ENCODE data around the gene ZNF431. TPM values are rescaled to one million over a fixed set of nuclear protein-coding genes. Genes with fewer than 3 reads are reported as not detected.

ZNF431 gene
- total RNA-seq, 1 donor from 2014 or later = 11.3 TPM

DNA sequence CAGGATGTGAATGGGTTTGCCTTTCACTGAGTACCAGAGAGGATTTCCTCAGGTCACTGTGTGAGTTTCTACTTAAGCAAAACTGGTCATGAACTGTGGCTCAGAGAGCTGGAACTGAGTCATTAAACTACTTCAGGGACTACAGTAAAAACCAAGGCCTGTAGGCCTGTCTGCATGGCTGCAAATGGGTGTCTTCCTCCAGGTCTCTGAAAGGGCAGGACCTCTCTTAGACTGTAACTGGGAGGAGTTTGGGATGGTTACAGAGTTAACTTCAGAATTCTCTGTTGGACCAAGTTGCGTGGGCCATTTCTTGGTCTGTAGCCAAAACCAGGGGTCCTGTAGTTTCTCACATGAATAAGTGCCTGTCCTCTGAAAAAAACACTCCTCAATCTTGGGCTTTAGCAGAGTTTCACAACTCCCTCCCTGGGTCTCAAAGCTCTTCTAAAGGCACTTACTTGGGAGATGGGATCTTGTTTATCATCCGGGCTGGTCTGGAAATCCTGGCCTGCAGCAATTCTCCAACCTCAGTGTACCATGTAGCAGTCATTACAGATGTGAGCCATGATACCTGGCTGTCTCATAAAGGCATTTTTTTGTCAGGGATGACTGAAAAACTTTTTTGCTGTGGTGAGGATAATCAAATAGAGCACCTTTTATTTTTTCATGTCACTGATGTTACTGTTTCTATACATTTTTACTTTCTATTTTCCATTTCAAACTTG, 40.2 kb upstream of the ZNF431 start:
- no peaks in the 10 kb centered on the region for H3K4me1 Mint-ChIP-seq (ENCODE audit: unreplicated experiment)
- H3K36me3 Mint-ChIP-seq (ENCODE audit: unreplicated experiment) = peaks cover 20% of the 10 kb centered on the region
- no peak for DNase-seq (ENCODE audit: extremely low spot score, unreplicated experiment)
- TF ChIP-seq, protein P1, sequence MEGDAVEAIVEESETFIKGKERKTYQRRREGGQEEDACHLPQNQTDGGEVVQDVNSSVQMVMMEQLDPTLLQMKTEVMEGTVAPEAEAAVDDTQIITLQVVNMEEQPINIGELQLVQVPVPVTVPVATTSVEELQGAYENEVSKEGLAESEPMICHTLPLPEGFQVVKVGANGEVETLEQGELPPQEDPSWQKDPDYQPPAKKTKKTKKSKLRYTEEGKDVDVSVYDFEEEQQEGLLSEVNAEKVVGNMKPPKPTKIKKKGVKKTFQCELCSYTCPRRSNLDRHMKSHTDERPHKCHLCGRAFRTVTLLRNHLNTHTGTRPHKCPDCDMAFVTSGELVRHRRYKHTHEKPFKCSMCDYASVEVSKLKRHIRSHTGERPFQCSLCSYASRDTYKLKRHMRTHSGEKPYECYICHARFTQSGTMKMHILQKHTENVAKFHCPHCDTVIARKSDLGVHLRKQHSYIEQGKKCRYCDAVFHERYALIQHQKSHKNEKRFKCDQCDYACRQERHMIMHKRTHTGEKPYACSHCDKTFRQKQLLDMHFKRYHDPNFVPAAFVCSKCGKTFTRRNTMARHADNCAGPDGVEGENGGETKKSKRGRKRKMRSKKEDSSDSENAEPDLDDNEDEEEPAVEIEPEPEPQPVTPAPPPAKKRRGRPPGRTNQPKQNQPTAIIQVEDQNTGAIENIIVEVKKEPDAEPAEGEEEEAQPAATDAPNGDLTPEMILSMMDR (IDR thresholded peaks at IDR 0.05) = no peak
- no peak overlapping the region for H3K4me3 Mint-ChIP-seq (ENCODE audit: unreplicated experiment)
- no peaks in the 10 kb centered on the region for H3K27me3 Mint-ChIP-seq (ENCODE audit: unreplicated experiment)
- no peaks in the 10 kb centered on the region for H3K9me3 Mint-ChIP-seq (ENCODE audit: unreplicated experiment)
- H3K27ac Mint-ChIP-seq (ENCODE audit: unreplicated experiment) = no peak overlapping the region

DNA sequence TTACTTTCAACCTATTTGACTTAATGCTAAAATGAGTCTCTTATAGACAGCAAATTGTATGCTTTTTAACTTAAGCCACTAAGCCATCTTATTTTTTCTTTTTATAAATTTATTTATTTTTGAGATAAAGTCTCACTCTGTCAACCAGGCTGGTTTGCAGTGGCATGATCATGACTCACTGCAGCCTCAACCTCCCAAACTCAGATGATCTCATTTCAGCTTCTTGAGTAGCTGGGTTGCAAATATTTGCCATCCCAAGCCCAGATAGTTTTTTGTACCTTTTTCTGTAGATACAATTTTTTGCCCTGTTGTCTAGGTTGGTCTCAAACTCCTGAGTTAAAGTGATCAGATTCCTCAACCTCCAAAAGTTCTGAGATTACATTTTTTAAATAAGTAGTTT, 32.7 kb upstream of the ZNF431 start:
- Mint-ChIP-seq H3K4me3 (ENCODE audit: unreplicated experiment) (no peak overlapping the region), H3K36me3 (ENCODE audit: unreplicated experiment) (peaks cover 20% of the 10 kb centered on the region), H3K4me1 (ENCODE audit: unreplicated experiment) (no peaks in the 10 kb centered on the region), H3K27me3 (ENCODE audit: unreplicated experiment) (no peaks in the 10 kb centered on the region), H3K27ac (ENCODE audit: unreplicated experiment) (no peak overlapping the region), H3K9me3 (ENCODE audit: unreplicated experiment) (peaks cover 8% of the 10 kb centered on the region)
- no peak for DNase-seq (ENCODE audit: extremely low spot score, unreplicated experiment)
- TF ChIP-seq, protein P1 (IDR thresholded peaks at IDR 0.05) = no peak

- peaks cover 15% of the 10 kb centered on the region for H3K9me3 Mint-ChIP-seq (ENCODE audit: unreplicated experiment)
- H3K36me3 Mint-ChIP-seq (ENCODE audit: unreplicated experiment) = peaks cover 27% of the 10 kb centered on the region
- H3K4me3 Mint-ChIP-seq (ENCODE audit: unreplicated experiment) = no peak overlapping the region
- no peaks in the 10 kb centered on the region for H3K27me3 Mint-ChIP-seq (ENCODE audit: unreplicated experiment)
- TF ChIP-seq, protein P1 (IDR thresholded peaks at IDR 0.05) = no peak
- no peak overlapping the region for H3K27ac Mint-ChIP-seq (ENCODE audit: unreplicated experiment)
- no peak for DNase-seq (ENCODE audit: extremely low spot score, unreplicated experiment)
- no peaks in the 10 kb centered on the region for H3K4me1 Mint-ChIP-seq (ENCODE audit: unreplicated experiment)
These were observed 31.7 kb upstream of the ZNF431 start for GRCh38 chr19:21110183-21110582.

DNA sequence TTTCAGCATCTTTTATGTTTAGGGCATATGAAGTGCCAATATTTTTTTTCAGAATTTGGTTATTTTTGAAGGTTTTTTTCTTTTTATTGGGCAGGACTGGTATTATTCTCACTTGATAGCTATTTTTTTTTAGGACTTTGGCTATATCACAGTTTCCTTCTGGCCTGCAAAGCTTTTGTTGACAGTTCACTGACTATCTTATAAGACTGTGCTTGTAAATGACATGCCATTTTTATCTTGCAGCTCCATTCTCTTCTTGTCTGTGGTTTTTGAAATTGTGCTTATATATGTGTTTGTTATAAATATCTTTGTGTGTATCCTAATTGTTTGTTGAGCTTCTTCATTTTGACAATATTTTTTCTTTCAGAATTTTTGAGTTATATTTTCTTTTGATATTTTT, 26.4 kb upstream of the ZNF431 start:
- Mint-ChIP-seq H3K4me1 (ENCODE audit: unreplicated experiment) (no peaks in the 10 kb centered on the region), H3K27me3 (ENCODE audit: unreplicated experiment) (no peaks in the 10 kb centered on the region), H3K9me3 (ENCODE audit: unreplicated experiment) (peaks cover 32% of the 10 kb centered on the region), H3K36me3 (ENCODE audit: unreplicated experiment) (peaks cover 55% of the 10 kb centered on the region), H3K27ac (ENCODE audit: unreplicated experiment) (no peak overlapping the region), H3K4me3 (ENCODE audit: unreplicated experiment) (no peak overlapping the region)
- no peak for DNase-seq (ENCODE audit: extremely low spot score, unreplicated experiment)
- TF ChIP-seq, protein P1 (IDR thresholded peaks at IDR 0.05) = no peak

DNA sequence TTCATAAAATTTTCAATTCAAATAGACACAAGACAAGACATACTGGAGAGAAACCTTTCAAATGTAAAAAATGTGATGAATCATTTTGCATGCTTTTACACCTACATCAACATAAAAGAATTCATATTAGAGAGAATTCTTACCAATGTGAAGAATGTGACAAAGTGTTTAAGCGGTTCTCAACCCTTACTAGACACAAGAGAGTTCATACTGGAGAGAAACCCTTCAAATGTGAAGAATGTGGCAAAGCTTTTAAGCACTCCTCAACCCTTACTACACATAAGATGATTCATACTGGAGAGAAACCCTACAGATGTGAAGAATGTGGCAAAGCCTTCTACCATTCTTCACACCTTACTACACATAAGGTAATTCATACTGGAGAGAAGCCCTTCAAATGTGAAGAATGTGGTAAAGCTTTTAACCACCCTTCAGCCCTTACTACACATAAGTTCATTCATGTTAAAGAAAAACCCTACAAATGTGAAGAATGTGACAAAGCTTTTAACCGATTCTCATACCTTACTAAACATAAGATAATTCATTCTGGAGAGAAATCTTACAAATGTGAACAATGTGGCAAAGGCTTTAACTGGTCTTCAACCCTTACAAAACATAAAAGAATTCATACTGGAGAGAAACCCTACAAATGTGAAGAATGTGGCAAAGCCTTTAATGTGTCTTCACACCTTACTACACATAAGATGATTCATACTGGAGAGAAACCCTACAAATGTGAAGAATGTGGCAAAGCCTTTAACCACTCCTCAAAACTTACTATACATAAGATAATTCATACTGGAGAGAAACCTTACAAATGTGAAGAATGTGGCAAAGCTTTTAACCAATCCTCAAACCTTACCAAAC, 24.6 kb upstream of the ZNF431 start:
- TF ChIP-seq, protein P1 (IDR thresholded peaks at IDR 0.05) = no peak
- Mint-ChIP-seq H3K27me3 (ENCODE audit: unreplicated experiment) (no peaks in the 10 kb centered on the region), H3K27ac (ENCODE audit: unreplicated experiment) (no peak overlapping the region), H3K9me3 (ENCODE audit: unreplicated experiment) (peaks cover 29% of the 10 kb centered on the region), H3K36me3 (ENCODE audit: unreplicated experiment) (peaks cover 53% of the 10 kb centered on the region), H3K4me3 (ENCODE audit: unreplicated experiment) (no peak overlapping the region), H3K4me1 (ENCODE audit: unreplicated experiment) (no peaks in the 10 kb centered on the region)
- DNase-seq (ENCODE audit: extremely low spot score, unreplicated experiment) = no peak

All from osteocyte (in vitro differentiated cells).